AG04450 (cell line): ENCODE results near the gene OR4D9. TPM values are rescaled to one million over a fixed set of nuclear protein-coding genes. Genes with fewer than 3 reads are reported as not detected.

Experiments used
- CTCF ChIA-PET: fragments of 300-600, 350-600 bp; formaldehyde crosslinking; extraction: SDS; loops from one replicate; lab custom pipeline; 2022; ENCODE audit warnings: antibody characterized with exemption, inconsistent platforms; lab: Charles Lee
- POLR2A ChIA-PET: fragments of 350-600 bp; formaldehyde crosslinking; extraction: SDS; loops from one replicate; lab custom pipeline; 2021; ENCODE audit warnings: antibody characterized with exemption, inconsistent platforms; lab: Yijun Ruan, JAX
- DNase-seq: peaks from one replicate; pipeline ENCODE4 v3.0.0-alpha.2; 2011; ENCODE audit warnings: low read depth, low spot score
- H3K27ac ChIP-seq: one replicate; pipeline ENCODE4 v1.5.1; 2012; ENCODE audit warnings: low read depth, low read length, control low read depth
- H3K27me3 ChIP-seq: one replicate; pipeline ENCODE4 v1.6.0; 2012; ENCODE audit warnings: low read length; ENCODE audit not compliant: control insufficient read depth, insufficient read depth
- H3K4me3 ChIP-seq: 2 replicates; pipeline ENCODE4 v1.5.1; 2011; ENCODE audit warnings: mild to moderate bottlenecking, low read depth, low read length, control low read depth
- H3K9me3 ChIP-seq: 2 replicates; pipeline ENCODE4 v1.5.1; 2012; ENCODE audit warnings: low read length; ENCODE audit not compliant: control insufficient read depth, insufficient read depth
- polyA plus RNA-seq: library from polyadenylated mRNA; depleted of rRNA; stranded (reverse); fragments of >200 nt; gene quantifications from 2 replicates; pipeline ENCODE4 v1.2.3, GENCODE V29; 2011
- TF ChIP-seq, protein P1 (sequence below): IDR thresholded peaks from 2 replicates; pipeline ENCODE4 v1.5.1; 2011; ENCODE audit warnings: low read depth, low read length, control low read depth, inconsistent platforms

Gene OR4D9
- polyA plus RNA-seq, 1 experiment, result not detected

DNA sequence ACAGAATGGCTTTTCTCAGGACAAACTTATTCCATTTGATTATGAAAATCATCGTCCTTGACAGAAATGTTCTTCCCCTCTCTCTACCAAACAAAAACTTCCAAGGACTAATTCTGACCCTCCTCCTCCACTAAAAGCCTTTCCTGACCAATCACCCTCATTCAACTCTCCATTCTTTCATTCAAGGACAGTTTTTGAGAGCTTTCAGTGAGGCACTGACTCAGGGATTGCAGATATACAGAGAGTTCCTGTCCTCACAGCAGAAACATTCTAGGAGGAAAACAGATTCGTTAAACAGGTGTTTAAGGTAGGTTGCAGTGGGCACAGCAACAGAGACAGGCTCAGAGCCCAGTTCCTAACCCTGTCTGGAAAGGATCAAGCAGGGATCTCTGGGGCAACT, 41.5 kb downstream of the OR4D9 start:
- TF ChIP-seq, protein P1, sequence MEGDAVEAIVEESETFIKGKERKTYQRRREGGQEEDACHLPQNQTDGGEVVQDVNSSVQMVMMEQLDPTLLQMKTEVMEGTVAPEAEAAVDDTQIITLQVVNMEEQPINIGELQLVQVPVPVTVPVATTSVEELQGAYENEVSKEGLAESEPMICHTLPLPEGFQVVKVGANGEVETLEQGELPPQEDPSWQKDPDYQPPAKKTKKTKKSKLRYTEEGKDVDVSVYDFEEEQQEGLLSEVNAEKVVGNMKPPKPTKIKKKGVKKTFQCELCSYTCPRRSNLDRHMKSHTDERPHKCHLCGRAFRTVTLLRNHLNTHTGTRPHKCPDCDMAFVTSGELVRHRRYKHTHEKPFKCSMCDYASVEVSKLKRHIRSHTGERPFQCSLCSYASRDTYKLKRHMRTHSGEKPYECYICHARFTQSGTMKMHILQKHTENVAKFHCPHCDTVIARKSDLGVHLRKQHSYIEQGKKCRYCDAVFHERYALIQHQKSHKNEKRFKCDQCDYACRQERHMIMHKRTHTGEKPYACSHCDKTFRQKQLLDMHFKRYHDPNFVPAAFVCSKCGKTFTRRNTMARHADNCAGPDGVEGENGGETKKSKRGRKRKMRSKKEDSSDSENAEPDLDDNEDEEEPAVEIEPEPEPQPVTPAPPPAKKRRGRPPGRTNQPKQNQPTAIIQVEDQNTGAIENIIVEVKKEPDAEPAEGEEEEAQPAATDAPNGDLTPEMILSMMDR, result no peak
- Histone ChIP-seq H3K27ac (no peak overlapping the region), H3K4me3 (no peak overlapping the region), H3K27me3 (no peaks in the 10 kb centered on the region), H3K9me3 (no peaks in the 10 kb centered on the region)
- POLR2A ChIA-PET, result no interaction called here
- CTCF ChIA-PET, result no interaction called here
- DNase-seq, result no peak

DNA sequence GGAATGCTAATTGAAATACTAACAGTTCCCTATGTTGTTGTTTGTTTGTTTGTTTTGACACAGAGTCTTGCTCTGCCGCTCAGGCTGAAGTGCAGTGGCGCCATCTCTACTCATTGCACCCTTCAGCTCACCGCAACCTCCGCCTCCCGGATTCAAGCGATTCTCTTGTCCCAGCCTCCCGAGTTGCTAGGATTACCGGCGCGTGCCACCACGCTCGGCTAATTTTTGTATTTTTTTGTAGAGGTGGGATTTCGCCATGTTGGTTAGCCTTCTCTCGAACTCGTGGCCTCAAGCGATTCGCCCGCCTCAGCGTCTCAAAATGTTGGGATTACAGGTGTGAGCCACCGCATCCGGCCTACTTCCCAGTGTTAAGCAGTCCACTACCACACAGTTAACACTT, 42.0 kb downstream of the OR4D9 start:
- Histone ChIP-seq H3K27me3 (no peaks in the 10 kb centered on the region), H3K9me3 (no peaks in the 10 kb centered on the region), H3K4me3 (no peak overlapping the region), H3K27ac (no peak overlapping the region)
- TF ChIP-seq, protein P1, result no peak
- ChIA-PET POLR2A (interaction anchor here (0.6 kb wide), 1 partner anchor 1494 kb away, joined by 3 read pairs; no protein-coding TSS in a partner anchor), CTCF (no interaction called here)
- no peak for DNase-seq

DNA sequence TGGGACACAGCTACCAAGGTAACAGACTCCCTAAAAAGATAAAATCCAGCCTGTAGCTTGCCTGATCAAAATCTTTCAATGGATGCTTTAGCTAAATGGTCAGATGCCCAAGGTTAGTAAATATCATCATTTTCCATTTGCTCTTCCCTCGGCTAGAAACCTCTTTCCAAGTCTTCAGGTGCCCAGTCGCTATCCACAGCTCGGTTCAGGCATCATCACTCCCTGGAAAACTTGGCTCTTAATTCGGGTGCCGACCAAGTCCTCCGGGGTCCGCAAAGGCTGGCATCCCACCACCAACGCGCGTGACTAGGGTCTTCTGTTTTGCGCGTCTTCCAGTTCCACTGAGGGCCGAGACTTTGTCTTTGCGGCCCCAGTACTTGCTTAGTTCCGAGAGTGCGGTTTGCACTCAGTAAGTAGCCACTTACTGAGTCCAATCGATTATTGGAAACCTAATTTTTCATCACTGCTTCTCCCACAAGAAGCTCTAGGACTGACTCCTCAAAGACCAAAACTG, 44.3 kb downstream of the OR4D9 start:
- Histone ChIP-seq H3K27me3 (no peaks in the 10 kb centered on the region), H3K27ac (peak overlapping the region; percentile 87), H3K4me3 (peak overlapping the region; percentile 62), H3K9me3 (no peaks in the 10 kb centered on the region)
- POLR2A ChIA-PET, result interaction anchor here (0.6 kb wide), 1 partner anchor 384 kb away, joined by 6 read pairs; the partner anchor contains the start of gene DTX4
- TF ChIP-seq, protein P1, result no peak
- CTCF ChIA-PET, result no interaction called here
- no peak for DNase-seq

DNA sequence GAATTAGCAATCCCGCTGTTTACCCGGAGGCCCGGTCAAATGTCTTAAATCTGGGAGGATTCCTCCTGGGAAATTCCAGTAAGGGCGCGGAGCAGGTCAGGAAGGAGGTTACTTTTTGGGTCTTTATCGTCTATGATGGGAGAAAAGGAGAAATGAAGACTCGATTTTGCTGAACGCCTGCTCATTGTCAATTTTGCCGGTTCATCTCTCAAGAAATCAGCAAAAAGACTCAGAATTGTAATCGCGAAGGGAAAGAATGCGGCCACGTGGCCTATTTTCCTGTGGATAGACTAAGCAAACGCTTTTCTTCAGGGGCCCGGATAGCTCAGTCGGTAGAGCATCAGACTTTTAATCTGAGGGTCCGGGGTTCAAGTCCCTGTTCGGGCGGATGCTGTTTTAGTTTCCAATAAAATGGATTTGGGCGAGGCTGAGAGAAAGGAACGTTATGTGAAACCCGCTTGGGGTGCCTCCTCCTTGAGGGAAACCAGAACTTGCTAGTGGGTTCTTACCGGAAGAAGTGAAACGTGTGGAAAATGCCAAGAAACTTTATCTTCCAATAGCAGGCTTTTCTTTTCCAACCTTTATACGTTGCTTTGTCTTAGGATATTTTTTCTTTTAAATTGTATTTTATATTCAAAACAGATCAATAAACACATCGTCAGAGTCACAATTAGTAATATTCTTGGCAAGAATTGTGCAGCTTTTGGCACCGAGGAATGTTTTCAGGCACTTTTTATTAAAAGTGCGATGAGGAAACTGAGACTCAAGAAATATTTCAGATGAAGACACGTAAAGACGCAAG, 45.0 kb downstream of the OR4D9 start:
- no peaks in the 10 kb centered on the region for H3K27me3 ChIP-seq
- ChIA-PET POLR2A (interaction anchor here (1.3 to 1.5 kb wide), 2 partner anchors 19 to 59 kb away, joined by 3 to 4 read pairs; partner anchors contain the start of gene OSBP), CTCF (interaction anchor here (0.5 to 1.0 kb wide), 2 partner anchors 19 to 150 kb away, joined by 3 read pairs; no protein-coding TSS in a partner anchor)
- TF ChIP-seq, protein P1, result no peak
- H3K9me3 ChIP-seq, result no peaks in the 10 kb centered on the region
- peak overlapping the region; percentile 62 for H3K4me3 ChIP-seq
- H3K27ac ChIP-seq, result peak overlapping the region; percentile 87
- DNase-seq, result peak; percentile 83
